Neural progenitor cell (in vitro differentiated cells): ENCODE data around the gene AMN1.

ENCODE experiments used
- CTCF ChIP-seq: fragments of 200-600 bp; sonication (generic); IDR thresholded peaks from 2 replicates; pipeline ENCODE4 v1.5.1; 2017; ENCODE audit warnings: antibody characterized with exemption, mild to moderate bottlenecking
- EZH2phosphoT487 ChIP-seq: fragments of 200-600 bp; sonication (generic); IDR thresholded peaks from 2 replicates; pipeline ENCODE4 v1.6.1; 2017; ENCODE audit warnings: antibody characterized with exemption

- no peak for TF ChIP-seq CTCF
- no peak for TF ChIP-seq EZH2phosphoT487
These were observed 13.5 kb downstream of the AMN1 start for GRCh38 chr12:31715283-31715825.
